NCI-H187 (cell line): ENCODE measurements around the gene HPCAL1.
A peak's percentile ranks its signal among the peaks of the same experiment; 100 is the strongest.
"Not testable (repeated sequence)": the region's sequence is repeated elsewhere in the genome, so short reads cannot be mapped to it uniquely, and the experiment has no call there.

Source experiments
- DNase-seq, 2 experiments: peaks; one replicate each; lab custom pipeline; 2025; lab: John Stamatoyannopoulos, UW

Gene HPCAL1

DNA sequence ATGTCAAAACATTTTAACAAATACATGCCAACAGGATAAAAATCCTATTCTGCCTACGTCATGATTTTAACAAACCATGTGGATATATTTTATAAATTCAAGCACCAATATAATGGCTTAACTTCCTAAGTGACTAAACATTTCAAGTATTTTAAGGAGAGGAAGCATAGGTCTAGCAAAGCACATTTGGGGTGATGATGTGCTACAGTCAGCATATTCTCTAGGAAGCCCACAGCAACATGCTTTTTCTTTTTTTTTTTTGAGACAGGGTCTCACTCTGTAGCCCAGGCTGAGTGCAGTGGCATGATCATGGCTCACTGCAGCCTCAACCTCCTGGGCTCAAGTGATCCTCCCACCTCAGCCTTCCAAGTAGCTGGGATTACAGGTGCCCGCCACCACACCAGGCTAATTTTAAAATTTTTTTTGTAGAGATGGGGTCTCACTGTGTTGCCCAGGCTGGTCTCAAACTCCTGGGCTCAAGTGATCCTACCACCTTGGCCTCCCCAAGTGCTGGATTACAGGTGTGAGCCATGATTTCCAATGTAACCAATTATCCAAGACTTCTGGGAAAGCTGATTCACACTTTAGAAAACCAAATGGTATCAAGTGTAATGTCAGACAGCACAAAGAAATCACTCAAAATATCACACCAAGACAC is 139.9 kb downstream of the HPCAL1 start:
- DNase-seq: not testable (repeated sequence)

DNA sequence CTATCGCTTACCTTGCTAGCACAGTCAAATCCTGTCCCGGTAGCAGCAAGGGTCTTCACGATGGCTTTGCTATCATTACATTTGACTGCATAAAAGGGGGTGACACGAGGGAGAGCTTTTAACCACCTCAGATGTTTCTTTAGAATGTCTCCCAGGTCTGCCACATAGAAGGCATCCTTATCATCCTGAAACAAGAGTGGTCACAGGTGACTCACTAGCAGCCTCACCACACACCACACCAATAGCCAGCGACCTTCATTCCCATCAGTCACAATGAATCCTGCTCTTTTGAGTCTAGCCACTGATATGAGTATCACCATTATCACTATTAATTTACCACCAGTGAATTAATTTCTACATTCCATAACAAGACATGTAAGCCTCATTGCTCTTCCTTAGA is 141.8 kb downstream of the HPCAL1 start:
- DNase-seq: no peak

DNA sequence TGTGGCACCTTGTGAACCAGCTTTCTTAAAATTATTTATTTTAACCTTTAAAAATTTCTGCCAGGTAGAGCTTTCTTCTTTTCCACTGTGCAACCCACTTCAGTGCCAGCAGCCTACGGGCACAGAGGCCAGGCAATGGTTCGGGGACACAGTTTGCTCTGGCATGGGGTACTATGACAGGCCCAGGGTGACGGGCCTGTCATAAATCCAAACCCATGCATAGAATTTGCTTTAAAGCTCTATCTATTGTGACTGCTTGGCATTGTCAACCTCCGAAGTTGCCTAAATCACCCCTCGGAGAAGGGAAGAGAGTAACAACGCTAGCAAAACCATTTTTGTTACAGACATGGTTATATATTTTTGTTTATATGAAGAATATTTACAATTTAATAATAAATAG is 143.9 kb downstream of the HPCAL1 start:
- no peak for DNase-seq

DNA sequence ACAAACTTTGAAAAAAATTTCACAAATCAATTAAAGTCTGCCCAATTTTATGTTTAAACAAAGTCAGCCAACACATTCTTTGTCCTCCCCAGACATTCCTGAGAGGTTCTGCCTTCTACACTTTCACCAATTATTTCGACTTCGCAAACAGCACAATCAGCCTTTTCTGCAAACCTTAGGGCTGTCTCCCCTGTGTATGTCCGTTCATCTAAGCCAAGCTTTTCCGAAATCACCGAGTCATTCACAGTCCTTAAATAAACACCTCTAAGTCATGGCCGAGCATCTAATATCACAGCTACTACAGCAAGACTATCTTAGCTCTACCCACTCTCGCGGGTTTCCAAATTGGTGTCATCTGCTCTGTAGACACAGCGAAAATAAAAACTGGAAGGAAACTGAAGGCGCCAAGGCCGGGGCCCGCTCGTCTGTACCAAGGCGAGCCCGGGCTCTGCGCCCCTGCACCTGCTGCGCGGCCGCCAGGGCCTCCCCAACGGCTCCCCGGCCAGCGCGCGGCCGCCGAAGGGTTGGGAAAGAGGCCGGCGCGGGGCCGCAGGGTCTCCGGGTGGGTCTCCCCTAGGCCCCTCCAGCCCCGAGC is 144.7 kb downstream of the HPCAL1 start:
- DNase-seq: peak in 1 of 2 experiments; percentile 49

DNA sequence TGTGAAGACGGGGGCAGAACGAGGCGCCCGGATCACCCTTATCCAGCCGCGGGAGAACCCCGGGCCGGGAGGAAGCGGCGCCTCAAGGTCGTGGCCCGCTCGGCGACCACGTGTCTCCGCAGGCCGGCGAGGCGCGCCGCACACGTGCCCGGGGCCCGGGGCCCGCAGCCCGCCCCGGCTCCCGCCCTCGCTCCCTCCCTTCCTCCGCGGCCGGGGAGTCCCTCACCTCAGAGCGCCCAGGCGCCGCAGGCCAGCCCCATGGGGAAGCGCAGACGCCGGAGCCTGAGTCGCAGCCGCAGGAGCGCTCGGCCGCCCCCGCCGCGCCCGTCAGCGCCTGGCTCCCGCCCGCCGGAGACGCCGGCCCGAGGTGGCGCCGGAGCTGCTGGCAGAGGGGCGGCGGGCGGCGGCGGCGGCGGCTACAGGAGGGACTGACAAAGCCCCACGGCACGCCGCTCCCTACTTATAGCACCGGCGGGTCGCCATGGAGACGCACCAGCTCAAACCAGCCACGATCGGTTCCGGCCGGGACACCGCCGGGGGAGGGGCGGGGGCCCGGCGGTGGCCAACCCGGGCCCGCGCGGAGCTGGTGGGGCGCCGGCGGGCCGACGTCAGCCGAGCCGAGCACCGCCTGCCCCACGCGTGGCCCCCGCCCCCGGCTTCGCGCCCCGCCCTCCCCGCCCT is 145.3 kb downstream of the HPCAL1 start, which contains the start of gene ODC1:
Gene ODC1, minus strand, starts transcription at position 433 of the 681 bp plus-strand sequence. CDS start 3,295 bp downstream, outside the sequence.
- DNase-seq: peak; percentile 99 to 100

DNA sequence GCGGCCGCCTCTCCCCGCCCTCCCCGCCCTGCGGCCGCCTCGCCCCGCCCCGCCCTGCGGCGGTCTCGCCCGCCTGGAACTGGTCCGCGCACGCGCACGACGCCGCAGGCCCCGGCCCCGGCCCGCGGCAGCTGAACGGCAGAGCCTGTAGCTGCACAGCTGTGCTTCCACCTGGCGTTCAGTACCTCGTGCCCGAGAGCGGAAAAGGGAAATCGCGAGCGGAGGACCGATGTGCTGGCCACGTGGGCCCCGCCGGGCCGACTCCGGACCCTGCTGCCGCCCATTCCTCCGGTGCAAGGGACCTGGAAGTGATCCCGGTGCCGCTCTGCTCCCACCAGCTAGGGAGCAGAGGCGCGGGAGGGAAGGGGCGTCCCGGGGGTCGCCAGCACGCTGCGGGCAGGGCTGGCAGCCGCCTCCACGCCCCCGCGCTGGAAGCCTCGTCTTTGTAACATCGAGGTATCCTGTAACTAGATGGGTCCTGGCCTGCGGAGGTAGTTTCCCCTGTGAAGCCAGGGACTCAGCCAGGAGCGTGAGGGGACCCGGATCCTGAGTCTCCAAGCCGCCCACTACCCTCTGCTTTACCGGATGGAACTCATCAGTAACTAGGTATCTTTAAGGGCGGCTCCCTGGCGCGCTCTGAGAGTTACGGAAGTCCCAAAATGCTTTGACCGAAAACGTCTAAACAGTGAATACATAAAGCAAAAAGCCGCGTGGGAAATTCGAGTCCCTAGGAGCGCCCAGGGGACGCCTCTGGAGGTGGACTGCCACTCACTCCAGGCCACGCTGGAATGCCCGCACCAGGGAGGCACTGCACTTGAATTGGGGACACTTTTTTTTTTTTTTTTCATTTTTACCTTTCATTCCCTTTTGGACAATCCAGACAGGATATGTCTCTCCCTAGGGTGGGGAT is 146.1 kb downstream of the HPCAL1 start:
- DNase-seq: peak in 1 of 2 experiments; percentile 100

DNA sequence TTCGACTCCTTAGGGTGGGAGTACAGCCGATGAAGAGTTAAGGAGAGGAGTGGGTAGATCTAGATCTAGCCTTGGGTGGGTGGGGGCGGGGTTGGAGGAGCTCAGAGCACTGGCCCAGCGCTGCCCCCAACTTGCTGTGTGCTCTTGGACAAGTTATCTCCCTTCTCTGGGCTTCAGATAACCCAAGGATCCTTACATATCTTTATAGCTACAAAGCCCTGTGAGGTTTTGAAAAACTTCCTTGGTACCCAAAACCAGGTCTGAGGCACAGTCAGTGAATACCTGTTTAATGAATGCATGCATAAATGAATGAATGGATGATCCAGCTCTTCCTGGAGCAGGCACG is 146.8 kb downstream of the HPCAL1 start:
- DNase-seq: no peak

DNA sequence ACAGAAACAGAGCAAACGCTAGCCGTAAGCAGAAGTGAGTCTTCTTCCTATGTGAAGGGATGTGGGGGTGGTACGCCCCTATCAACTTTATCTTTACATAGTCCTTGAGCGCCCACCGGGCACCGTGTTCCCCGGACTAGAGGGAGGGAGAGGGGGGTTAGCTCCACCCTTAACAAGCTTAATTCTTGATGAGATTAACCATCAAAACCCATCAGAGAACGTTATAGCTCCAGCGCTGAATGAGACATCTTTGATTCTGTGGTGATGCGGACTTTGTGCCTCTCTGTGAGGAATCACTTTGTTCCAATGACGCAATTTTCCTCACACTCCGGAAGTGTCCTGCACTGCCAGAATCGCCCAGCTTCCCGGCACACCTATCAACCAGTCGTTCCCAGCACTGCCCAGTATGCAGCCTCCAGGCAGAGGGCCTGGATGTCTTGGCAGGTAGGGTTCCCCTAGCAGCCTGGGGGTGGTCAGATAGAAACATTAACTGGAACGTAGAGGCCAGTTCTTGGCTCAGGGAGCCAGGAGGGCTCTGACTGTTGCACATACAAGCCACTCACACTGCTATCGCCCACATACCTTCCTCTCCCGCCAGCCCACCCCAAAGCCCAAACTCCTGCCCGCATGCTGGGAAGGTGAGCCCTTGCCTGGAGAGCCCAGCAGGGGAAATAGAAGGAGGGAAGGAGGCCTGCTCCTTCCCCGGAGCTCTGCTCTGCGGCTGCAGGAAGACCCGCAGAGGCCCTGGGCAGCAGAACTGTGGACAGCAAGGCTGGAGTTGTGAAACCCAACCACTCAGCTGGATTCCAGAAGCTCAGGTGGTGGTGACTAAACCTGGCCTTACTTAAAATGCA is 147.4 kb downstream of the HPCAL1 start:
- no peak for DNase-seq

DNA sequence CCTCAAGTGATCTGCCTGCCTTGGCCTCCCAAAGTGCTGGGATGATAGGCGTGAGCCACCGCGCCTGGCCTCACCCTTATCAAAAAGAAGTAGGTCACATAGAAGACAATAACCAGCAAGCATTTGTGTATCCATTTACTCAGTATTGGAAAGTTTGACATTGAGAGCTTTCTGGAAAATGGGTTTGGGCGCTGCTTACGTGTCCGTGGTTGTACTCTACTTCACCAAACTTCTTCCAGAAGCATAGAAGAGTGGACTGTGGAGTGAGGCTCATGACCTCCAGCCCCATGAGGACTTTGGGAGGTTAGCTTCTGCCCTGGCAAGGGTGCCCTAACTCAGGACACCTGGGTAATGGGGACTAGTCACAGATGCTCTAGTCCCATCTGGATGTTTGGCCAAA is 149.1 kb downstream of the HPCAL1 start:
- DNase-seq: no peak

DNA sequence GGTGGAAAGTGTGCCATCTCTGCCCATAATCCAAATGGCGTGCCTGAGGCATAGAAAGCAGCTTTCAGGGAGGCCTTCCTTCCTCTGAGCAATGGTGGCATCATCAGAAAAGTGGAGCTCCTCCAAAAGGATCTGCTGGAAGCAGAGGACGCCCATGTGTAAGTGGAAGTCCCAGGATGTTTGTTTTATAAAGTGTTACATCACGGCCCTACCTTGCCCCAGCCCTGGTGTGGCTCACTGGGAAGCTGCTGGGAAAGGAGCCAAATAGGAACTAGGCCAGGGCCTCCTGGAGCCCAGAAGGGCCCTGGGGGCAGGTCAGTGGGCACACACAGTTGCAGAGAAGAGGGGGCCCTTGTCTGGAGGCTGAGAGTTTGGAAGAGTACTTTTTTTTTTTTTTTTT is 149.6 kb downstream of the HPCAL1 start:
- DNase-seq: no peak

DNA sequence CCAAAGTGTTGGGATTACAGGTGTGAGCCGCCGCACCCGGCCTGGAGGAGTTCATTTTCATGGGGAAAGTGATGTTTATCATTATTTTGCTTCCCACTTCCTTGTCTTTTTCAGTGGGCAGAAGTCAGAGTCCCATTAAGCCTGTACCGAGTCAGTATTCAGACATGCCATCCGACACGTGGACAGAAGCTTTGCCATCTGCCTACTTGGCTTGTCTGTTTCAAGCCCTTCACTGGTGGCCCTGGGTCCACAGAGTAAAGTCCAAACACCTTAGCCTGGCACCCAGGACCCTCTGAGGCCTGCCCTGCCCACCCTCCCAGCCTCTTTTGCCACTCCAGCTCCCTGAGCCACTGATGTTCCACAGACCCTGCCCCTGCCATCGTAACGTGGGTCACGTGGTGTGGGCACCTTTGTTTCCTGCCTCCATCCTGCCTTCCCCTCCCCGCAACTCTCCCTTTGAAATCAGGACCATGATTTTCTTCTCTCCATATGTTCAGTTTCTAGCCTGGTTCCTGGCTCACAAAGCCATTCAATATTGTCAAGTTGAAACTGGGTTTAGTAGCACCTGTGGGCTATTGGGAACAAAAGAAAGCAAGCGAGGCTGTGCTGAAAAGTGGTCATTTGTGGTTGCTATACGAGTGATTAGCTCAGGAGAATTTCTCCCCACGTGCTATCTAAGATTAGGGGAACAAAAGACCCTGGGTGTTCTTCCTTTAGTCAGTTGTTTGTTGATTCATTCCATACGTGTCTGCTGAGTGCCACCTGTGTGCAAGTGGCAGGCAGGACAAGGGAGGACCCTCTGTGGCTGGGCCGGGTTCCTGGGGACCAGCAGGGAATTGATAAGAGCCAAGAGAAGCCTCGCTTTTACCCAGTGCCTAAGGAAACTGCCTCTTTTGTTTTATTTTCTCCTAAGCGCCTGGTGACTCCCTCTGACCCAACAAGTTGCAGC is 150.5 kb downstream of the HPCAL1 start:
- no peak for DNase-seq

DNA sequence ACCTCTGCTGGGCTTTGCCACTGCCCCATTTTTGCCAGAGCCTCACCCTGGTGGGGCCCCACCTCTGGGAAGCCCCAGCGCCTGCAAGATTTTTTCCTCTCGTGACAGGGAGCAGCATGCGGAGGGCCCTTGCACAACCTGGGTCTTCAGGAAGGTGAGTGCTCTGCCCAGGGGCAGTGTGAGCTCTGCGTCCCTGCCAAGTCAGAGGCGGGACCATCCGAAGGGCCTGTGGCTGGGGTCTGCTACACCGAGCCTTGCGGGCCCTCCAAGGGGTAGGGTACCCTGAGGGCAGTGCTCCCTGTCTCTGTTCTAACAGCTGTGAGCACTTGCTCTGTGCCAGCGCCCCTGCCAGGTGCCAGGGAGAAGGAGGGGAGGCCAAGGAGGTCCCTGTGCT is 151.2 kb downstream of the HPCAL1 start:
- DNase-seq: no peak

DNA sequence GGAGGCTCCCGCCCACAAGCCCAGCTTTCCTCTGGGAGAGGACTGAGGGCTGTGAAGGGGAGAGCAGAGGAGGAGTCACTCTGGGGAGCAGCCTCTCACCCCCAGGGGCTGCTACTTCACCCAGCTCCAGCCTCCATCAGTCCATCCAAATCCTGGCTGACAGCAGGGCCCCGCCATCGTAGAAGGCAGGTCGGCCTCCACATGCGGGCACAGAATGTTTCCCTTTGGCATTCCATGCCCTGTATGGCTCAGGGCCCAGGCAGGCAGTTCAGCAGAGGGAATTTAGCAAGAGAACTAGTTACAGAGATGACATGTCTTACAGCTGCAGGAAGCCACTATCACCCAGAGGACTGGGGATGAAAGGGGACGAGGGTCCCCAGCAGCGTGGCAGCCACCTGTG is 151.8 kb downstream of the HPCAL1 start:
- DNase-seq: no peak

DNA sequence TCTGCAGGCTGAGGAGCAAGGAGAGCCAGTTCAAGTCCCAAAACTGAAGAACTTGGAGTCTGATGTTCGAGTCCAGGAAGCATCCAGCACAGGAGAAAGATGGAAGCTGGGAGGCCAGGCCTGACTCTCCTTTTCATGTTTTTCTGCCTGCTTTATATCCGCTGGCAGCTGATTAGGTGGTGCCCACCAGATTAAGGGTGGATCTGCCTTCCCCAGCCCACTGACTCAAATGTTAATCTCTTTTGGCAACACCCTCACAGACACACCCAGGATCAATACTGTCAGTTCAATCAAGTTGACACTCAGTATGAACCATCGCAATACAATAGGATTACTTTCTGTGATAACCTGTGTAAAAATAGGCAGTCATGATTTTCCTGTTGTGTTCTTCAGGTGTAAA is 154.5 kb downstream of the HPCAL1 start:
- not testable (repeated sequence) for DNase-seq

DNA sequence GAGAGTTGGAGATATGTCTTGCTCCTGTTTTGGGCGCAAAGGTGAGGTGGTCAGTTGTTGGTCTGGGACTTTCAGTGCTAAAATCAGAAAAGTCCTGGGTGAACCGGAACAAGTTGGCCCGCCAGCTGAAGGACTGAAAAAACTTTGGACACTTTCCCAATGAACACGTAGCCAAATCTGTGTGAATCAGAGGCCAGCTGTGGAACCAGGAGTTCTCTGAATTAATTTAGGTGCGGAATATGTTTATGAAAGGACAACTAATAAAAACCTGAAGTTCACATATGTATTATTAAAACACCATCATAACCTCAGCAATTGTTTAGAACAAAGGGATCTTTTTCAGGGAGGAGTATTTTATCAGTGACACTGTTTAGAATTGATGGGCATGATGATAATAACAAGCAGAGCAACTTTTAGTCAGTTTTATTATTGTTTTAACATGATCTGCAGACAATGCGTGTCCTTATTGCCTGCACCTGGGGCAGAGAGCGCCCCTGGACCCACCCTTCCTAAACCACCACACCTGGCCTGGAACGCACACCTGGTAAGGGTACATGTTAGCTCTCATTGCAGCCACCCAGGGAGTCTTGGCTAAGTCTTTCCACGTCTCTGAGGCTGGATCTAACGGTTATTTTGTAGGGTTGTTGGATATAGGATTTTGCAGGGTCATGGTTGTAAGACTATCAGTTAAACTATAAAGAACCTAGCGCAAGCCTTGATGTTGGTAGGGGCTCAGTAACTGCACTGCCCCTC is 155.3 kb downstream of the HPCAL1 start:
- DNase-seq: no peak

DNA sequence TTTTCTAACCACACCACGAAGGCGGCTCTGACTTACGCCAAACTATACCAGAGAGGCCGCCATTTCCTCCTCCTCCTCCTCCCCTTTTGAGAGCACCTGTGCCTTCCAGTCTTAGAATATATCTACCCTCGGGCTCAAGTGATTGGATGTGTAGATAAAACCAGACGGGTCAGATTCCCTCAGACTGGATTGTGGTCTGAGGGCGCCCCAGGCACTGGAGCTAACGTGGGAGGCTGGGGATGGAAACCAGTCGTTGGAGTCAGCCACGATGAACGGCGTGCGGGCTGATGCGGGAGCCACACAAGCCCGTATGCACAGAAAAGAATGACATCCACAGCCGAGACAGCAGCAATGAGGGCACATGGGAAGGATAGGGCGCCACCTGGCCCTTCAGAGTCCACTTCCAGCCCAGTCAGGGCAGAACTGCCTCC is 157.7 kb downstream of the HPCAL1 start:
- no peak for DNase-seq

DNA sequence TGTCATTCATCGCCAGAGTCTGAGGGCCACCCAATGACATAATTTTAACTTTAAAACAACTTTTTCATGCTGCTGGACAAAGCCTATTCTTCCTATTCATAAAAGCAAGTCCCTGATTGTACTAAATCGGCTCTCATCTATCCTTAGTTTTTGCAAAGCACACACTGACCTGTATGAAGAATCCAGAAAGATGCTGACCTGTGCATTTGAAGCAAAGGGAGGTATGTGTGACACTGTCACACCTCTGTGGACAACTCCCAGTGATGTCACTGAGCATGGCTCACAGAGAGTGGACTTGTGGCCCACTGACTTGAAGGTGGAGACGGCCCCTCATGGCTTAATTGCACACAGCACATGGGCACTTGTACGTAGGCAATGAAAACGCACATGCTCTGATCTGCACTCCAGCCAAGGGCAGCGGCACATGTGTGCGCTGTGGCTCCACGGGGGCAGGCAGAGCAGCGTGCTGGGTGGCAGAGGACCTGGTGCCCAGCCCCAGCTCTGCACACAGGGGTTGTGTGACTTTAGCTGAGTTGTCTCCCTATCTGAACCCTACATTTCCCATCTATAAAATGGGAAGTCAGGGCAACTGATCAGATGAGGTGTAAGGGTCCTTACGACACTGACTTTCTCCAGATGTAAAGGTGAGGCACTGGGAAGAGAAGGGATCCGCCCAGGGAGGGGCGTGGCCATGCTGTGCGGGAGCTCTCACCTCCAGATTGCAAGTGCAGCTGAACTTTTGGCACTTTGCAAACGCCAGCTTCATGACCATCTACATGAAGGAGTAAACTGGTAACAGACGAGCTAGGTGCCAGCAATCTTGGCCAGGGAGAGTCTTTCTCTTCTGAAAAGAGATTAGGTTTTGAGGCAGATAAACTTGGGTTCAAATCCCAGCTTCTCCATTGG is 159.7 kb downstream of the HPCAL1 start:
- DNase-seq: no peak

DNA sequence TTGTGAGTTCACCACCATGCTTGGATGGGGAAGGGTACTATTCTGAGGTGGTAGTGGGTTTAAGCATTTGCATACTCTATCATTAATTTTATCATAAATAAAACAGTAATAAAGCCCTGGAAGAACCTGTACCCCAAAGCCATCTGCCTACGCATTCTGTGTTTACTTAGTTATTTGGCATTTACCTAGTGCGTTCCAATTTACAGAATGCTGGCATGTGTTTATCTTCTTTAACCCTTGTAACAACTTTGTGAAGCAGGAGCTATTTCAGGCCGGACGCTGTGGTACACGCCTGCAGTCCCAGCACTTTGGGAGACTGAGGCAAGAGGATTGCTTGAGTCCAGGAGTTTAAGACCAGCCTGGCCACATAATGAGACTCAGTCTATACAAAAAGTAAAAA is 163.2 kb downstream of the HPCAL1 start:
- no peak for DNase-seq
